ENCODE results near the gene UNC5A. TPM values are rescaled to one million over a fixed set of nuclear protein-coding genes. Genes with fewer than 3 reads are reported as not detected.

Gene UNC5A
- total and polyA plus RNA-seq, 4 donors = not detected

DNA sequence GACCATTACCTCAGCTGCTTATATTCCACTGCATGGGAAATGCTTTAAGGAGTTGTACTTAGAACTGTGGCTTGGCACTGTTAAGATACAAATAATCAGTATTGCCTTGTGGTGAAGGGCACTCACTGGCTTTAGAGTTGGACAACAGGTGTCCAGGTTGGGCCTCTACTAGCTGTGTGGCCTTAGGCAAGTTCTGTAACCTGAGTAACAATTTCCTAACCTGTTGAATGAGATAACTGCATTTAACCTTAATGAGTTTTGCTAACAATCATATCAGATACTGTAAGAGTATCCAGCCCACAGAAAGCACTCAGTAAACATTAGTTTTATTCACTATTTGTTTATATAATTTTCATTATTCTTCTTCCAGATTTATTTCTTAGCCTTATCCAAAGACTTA is 106.0 kb downstream of the UNC5A start:
- intact Hi-C loops (cut with DNase I) = no loop called here
- H3K4me1 ChIP-seq (ENCODE audit: control insufficient read depth in 1 of 2, insufficient read depth in 2 of 2, low read length in 2 of 2) = no peaks in the 10 kb centered on the region
- ATAC-seq (ENCODE audit: low FRiP score) (no peak), DNase-seq (no peak)
- no peaks in the 10 kb centered on the region for H3K27me3 ChIP-seq (ENCODE audit: control insufficient read depth in 1 of 2, insufficient read depth in 2 of 2, low read length in 1 of 2)
- H3K36me3 ChIP-seq (ENCODE audit: control insufficient read depth in 1 of 2, insufficient read depth in 2 of 2, low read length in 1 of 2) = no peaks in the 10 kb centered on the region
- H3K4me3 ChIP-seq (ENCODE audit: low read length in 2 of 2) = no peak overlapping the region
- no peaks in the 10 kb centered on the region for H3K9me3 ChIP-seq (ENCODE audit: control insufficient read depth, low read length)
- H3K27ac ChIP-seq (ENCODE audit: low read depth in 1 of 2, low read length in 2 of 2) = no peak overlapping the region

DNA sequence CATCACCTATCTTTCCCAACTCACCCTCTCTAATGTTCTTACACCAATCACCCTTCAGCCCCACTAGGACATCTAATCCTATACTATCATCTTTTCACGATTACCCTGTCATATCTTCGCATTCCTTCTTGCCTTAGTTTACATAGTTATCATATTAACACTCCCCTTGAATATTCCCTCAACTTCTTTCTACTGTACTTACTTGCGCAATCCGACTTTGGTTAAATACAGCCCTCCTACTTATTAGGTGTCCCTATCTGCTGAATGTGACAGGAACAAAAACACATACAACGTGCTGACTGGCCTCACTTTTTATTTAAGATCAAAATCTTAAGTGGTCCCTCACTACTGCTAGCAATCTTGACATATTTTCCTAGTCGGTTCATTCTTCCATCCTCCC is 108.3 kb downstream of the UNC5A start:
- Histone ChIP-seq H3K4me1 (ENCODE audit: control insufficient read depth in 1 of 2, insufficient read depth in 2 of 2, low read length in 2 of 2) (no peaks in the 10 kb centered on the region), H3K9me3 (ENCODE audit: control insufficient read depth, low read length) (no peaks in the 10 kb centered on the region), H3K27me3 (ENCODE audit: control insufficient read depth in 1 of 2, insufficient read depth in 2 of 2, low read length in 1 of 2) (no peaks in the 10 kb centered on the region), H3K4me3 (ENCODE audit: low read length in 2 of 2) (no peak overlapping the region), H3K27ac (ENCODE audit: low read depth in 1 of 2, low read length in 2 of 2) (no peak overlapping the region), H3K36me3 (ENCODE audit: control insufficient read depth in 1 of 2, insufficient read depth in 2 of 2, low read length in 1 of 2) (no peaks in the 10 kb centered on the region)
- WGBS, 2 donors = 92 to 95% methylated on average over 6 of the region's 6 CpGs
- no peak for DNase-seq
- intact Hi-C loops (cut with DNase I) = no loop called here
- ATAC-seq (ENCODE audit: low FRiP score) = no peak

DNA sequence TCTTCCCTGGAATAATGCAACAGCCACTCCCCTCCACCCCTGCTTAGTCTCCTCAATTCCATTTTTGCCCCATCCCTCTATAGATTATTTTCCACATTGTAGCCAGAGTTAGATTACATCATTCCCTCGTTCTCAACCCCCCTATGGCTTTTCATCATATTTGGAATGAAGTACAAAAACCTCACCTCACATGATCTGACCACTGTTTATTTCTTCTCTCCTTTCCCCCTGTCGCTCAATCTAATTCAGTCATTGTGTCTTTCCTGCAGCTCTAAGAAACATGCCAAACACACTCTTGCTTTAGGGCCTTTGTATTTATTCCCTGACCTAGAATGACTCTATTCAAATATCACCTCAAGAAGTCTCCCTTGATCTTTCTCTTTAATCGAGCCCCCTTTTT is 111.4 kb downstream of the UNC5A start:
- no peaks in the 10 kb centered on the region for H3K9me3 ChIP-seq (ENCODE audit: control insufficient read depth, low read length)
- no peak overlapping the region for H3K27ac ChIP-seq (ENCODE audit: low read depth in 1 of 2, low read length in 2 of 2)
- DNase-seq = no peak
- H3K4me1 ChIP-seq (ENCODE audit: control insufficient read depth in 1 of 2, insufficient read depth in 2 of 2, low read length in 2 of 2) = no peaks in the 10 kb centered on the region
- WGBS, 2 donors = 73 to 75% methylated on average over 3 of the region's 3 CpGs
- H3K36me3 ChIP-seq (ENCODE audit: control insufficient read depth in 1 of 2, insufficient read depth in 2 of 2, low read length in 1 of 2) = no peaks in the 10 kb centered on the region
- H3K4me3 ChIP-seq (ENCODE audit: low read length in 2 of 2) = no peak overlapping the region
- no peak for ATAC-seq (ENCODE audit: low FRiP score)
- intact Hi-C loops (cut with DNase I) = no loop called here
- H3K27me3 ChIP-seq (ENCODE audit: control insufficient read depth in 1 of 2, insufficient read depth in 2 of 2, low read length in 1 of 2) = no peaks in the 10 kb centered on the region

DNA sequence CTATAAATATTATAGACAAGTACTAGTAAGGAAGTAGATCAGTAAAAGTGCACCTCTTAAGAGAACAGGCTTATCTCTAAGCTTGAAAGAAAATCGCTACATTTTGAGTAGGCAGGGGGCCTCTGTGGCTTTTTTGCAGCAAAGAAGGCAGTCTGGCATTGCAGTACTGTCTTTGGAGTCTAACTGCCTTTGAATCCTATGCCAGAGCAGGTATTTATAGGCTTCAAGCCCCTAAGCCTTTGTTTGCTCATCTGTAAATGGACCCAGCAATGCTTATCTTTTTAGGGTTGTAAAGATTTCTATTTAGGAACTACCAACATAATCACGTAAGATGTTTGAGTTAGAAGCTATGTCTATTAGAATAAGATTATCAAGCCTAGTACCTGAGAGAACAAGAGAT is 112.5 kb downstream of the UNC5A start:
- no peak overlapping the region for H3K27ac ChIP-seq (ENCODE audit: low read depth in 1 of 2, low read length in 2 of 2)
- H3K27me3 ChIP-seq (ENCODE audit: control insufficient read depth in 1 of 2, insufficient read depth in 2 of 2, low read length in 1 of 2) = no peaks in the 10 kb centered on the region
- H3K4me3 ChIP-seq (ENCODE audit: low read length in 2 of 2) = no peak overlapping the region
- H3K4me1 ChIP-seq (ENCODE audit: control insufficient read depth in 1 of 2, insufficient read depth in 2 of 2, low read length in 2 of 2) = no peaks in the 10 kb centered on the region
- H3K9me3 ChIP-seq (ENCODE audit: control insufficient read depth, low read length) = no peaks in the 10 kb centered on the region
- intact Hi-C loops (cut with DNase I) = no loop called here
- DNase-seq (no peak), ATAC-seq (ENCODE audit: low FRiP score) (no peak)
- WGBS, 2 donors = 89 to 93% methylated on average over 2 of the region's 2 CpGs
- no peaks in the 10 kb centered on the region for H3K36me3 ChIP-seq (ENCODE audit: control insufficient read depth in 1 of 2, insufficient read depth in 2 of 2, low read length in 1 of 2)

DNA sequence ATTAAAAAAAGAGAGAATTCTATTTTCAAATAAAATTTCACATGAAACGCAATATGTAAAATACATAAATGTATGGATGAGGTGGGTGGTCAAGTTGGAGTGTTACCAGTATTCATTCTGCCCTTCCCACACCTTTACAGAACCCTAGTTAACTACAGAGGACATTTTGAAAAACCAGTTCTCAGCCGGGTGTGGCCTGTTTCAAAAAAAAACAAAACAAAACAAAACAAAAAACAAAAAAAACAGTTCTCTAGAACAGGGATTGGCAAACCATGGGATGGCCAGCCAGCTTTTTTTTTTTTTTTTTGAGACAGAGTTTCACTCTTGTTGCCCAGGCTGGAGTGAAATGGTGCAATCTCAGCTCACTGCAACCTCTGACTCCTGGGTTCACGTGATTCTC is 117.2 kb downstream of the UNC5A start:
- WGBS, 2 donors = 93 to 94% methylated on average over 3 of the region's 3 CpGs
- DNase-seq = no peak
- ATAC-seq (ENCODE audit: low FRiP score) = no peak
- intact Hi-C loops (cut with DNase I) = no loop called here
- H3K4me1 ChIP-seq (ENCODE audit: control insufficient read depth in 1 of 2, insufficient read depth in 2 of 2, low read length in 2 of 2) = no peaks in the 10 kb centered on the region
- H3K9me3 ChIP-seq (ENCODE audit: control insufficient read depth, low read length) = no peaks in the 10 kb centered on the region
- H3K4me3 ChIP-seq (ENCODE audit: low read length in 2 of 2) = no peak overlapping the region
- H3K36me3 ChIP-seq (ENCODE audit: control insufficient read depth in 1 of 2, insufficient read depth in 2 of 2, low read length in 1 of 2) = peaks cover 0 to 3% of the 10 kb centered on the region in 2 donors
- no peaks in the 10 kb centered on the region for H3K27me3 ChIP-seq (ENCODE audit: control insufficient read depth in 1 of 2, insufficient read depth in 2 of 2, low read length in 1 of 2)
- H3K27ac ChIP-seq (ENCODE audit: low read depth in 1 of 2, low read length in 2 of 2) = no peak overlapping the region

DNA sequence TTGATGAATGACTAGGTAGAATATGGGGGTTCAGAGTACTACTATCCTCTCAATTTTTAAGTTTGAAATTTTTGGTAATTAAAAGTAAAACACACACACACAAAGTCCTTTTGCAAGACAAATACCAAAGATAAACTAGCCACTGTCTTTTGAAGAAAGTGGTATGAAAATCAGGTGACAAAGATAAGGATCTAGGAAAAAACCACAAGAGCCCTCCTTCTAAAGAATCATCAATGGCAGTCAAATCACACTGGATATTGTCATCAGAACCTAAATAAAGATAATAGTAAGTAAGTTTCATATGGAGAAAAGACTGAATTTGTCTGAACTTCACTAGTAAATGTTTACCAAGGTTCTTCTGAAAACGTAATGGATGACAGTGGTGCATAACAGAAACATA is 119.3 kb downstream of the UNC5A start:
- H3K4me3 ChIP-seq (ENCODE audit: low read length in 2 of 2) = no peak overlapping the region

More for the DNA sequence above, 119.3 kb downstream of the UNC5A start:
- Histone ChIP-seq H3K27me3 (ENCODE audit: control insufficient read depth in 1 of 2, insufficient read depth in 2 of 2, low read length in 1 of 2) (no peaks in the 10 kb centered on the region), H3K9me3 (ENCODE audit: control insufficient read depth, low read length) (no peaks in the 10 kb centered on the region), H3K4me1 (ENCODE audit: control insufficient read depth in 1 of 2, insufficient read depth in 2 of 2, low read length in 2 of 2) (no peaks in the 10 kb centered on the region), H3K27ac (ENCODE audit: low read depth in 1 of 2, low read length in 2 of 2) (no peak overlapping the region), H3K36me3 (ENCODE audit: control insufficient read depth in 1 of 2, insufficient read depth in 2 of 2, low read length in 1 of 2) (peaks cover 0 to 3% of the 10 kb centered on the region in 2 donors)
- 82 to 91% methylated on average over 1 of the region's 1 CpG for WGBS, 2 donors
- ATAC-seq (ENCODE audit: low FRiP score) (no peak), DNase-seq (no peak)
- intact Hi-C loops (cut with DNase I) = no loop called here

Other genes starting within 250 kb of the UNC5A start
- gene GPRIN1, start 200.4 kb upstream of the UNC5A start, total RNA-seq = under 1 TPM; 0.81 to 0.87 TPM
- gene GPRIN1, start 200.4 kb upstream of the UNC5A start, polyA plus RNA-seq = under 1 TPM; 0.15 to 0.50 TPM
- gene SNCB, start 180.0 kb upstream of the UNC5A start, total RNA-seq = not detected
- gene SNCB, start 180.0 kb upstream of the UNC5A start, polyA plus RNA-seq = not detected
- not detected for gene EIF4E1B, start 179.9 kb upstream of the UNC5A start, total RNA-seq
- not detected for gene EIF4E1B, start 179.9 kb upstream of the UNC5A start, polyA plus RNA-seq
- gene TSPAN17, start 163.1 kb upstream of the UNC5A start, total RNA-seq = 10 to 100 TPM; 17.9 to 22.9 TPM
- 10 to 100 TPM; 13.9 to 21.1 TPM for gene TSPAN17, start 163.1 kb upstream of the UNC5A start, polyA plus RNA-seq
- gene HK3, start 88.8 kb downstream of the UNC5A start, total RNA-seq = 10 to 100 TPM; 26.8 to 38.8 TPM
- 1 to 10 TPM; 7.9 to 8.9 TPM for gene HK3, start 88.8 kb downstream of the UNC5A start, polyA plus RNA-seq
- 10 to 100 TPM; 53.9 to 54.8 TPM for gene UIMC1, start 196.2 kb downstream of the UNC5A start, total RNA-seq
- 10 to 100 TPM; 26.3 to 35.2 TPM for gene UIMC1, start 196.2 kb downstream of the UNC5A start, polyA plus RNA-seq
- gene ZNF346, start 212.1 kb downstream of the UNC5A start, total RNA-seq = 10 to 100 TPM; 16.8 to 25.7 TPM
- gene ZNF346, start 212.1 kb downstream of the UNC5A start, polyA plus RNA-seq = 1 to 10 TPM; 2.1 to 7.3 TPM

Data from aorta (tissue), 5 donors.